ENCODE results near the gene ITPR1. TPM values are rescaled to one million over a fixed set of nuclear protein-coding genes. Genes with fewer than 3 reads are reported as not detected.

ITPR1 gene
- total and polyA plus RNA-seq, 2 of the 4 experiments (the other 2 are of a cell fraction), result 1.8 to 5.7 TPM

- DNase-seq (no peak), ATAC-seq (ENCODE audit: low read depth) (no peak)
- Histone ChIP-seq H4K8ac (ENCODE audit: low read depth in 2 of 2, low read length in 2 of 2) (no peak overlapping the region), H3K4me2 (ENCODE audit: low read depth, low read length) (no peak overlapping the region), H3K36me3 (ENCODE audit: control insufficient read depth, insufficient read depth, low read length) (no peaks in the 10 kb centered on the region; the same call in 1 of the 2 replicates), H2AK5ac (ENCODE audit: low read depth, low read length) (no peak overlapping the region), H3K9ac (ENCODE audit: low read depth, low read length) (no peak overlapping the region), H2BK15ac (ENCODE audit: low read depth, low read length) (no peak overlapping the region), H3K18ac (ENCODE audit: low read depth, low read length) (no peak overlapping the region), H3K27ac (ENCODE audit: insufficient read depth, low read length) (no peak overlapping the region), H3K56ac (ENCODE audit: extremely low read depth, insufficient read depth, low read length) (no peak overlapping the region), H4K91ac (ENCODE audit: insufficient read depth, low read depth, low read length) (no peak overlapping the region), H3K4ac (ENCODE audit: low read depth, low read length) (no peak overlapping the region), H4K20me1 (ENCODE audit: insufficient read depth, low read length) (no peaks in the 10 kb centered on the region), H2BK120ac (ENCODE audit: low read depth, low read length) (no peak overlapping the region), H3K23ac (ENCODE audit: low read depth, low read length) (no peak overlapping the region), H3K9me1 (ENCODE audit: insufficient read depth, low read length) (no peaks in the 10 kb centered on the region), H3K9me3 (ENCODE audit: control insufficient read depth, insufficient read depth, low read length) (no peaks in the 10 kb centered on the region), H3K79me1 (ENCODE audit: low read depth in 1 of 2, low read length in 2 of 2) (no peaks in the 10 kb centered on the region), H3K14ac (replicated peaks; ENCODE audit: low read depth, low read length) (no peak overlapping the region), H4K5ac (ENCODE audit: low read depth, low read length) (no peak overlapping the region), H3K4me3 (ENCODE audit: insufficient read depth, low read depth, low read length) (no peak overlapping the region), H2BK5ac (ENCODE audit: low read depth, low read length, poor library complexity, severe bottlenecking) (no peak overlapping the region), H2AK9ac (replicated peaks; ENCODE audit: low read depth, low read length, poor library complexity) (no peak overlapping the region), H3K4me1 (ENCODE audit: control insufficient read depth, insufficient read depth, low read length) (no peaks in the 10 kb centered on the region), H2AFZ (replicated peaks; ENCODE audit: low read length, poor library complexity) (no peak overlapping the region), H3K27me3 (ENCODE audit: control insufficient read depth, insufficient read depth, low read length) (peaks cover 23% of the 10 kb centered on the region), H2BK20ac (ENCODE audit: low read depth, low read length) (no peak overlapping the region)
- in situ Hi-C loops (cut with MboI; ENCODE audit: low sequenced_read_pairs) (no loop called here), dilution Hi-C loops (cut with HindIII; ENCODE audit: low sequenced_read_pairs, unreplicated experiment) (no loop called here), intact Hi-C loops (cut with micrococcal nuclease) (no loop called here)
- POLR2A ChIA-PET (ENCODE audit: unreplicated experiment), result interaction anchor here (0.8 kb wide), 1 partner anchor 11 kb away, joined by 3 read pairs; no protein-coding TSS in a partner anchor
- CTCF ChIA-PET, result no interaction called here
- TF ChIP-seq RAD21 (IDR thresholded peaks at IDR 0.05; ENCODE audit: low read length), result no peak
- TF ChIP-seq CHD1 (IDR thresholded peaks at IDR 0.05; ENCODE audit: low read depth, low read length), result no peak
- no peak for TF ChIP-seq MXI1 (IDR thresholded peaks at IDR 0.05; ENCODE audit: borderline replicate concordance, low read depth, low read length)
- no peak for TF ChIP-seq MAZ (IDR thresholded peaks at IDR 0.05; ENCODE audit: borderline replicate concordance, low read depth, low read length)
- TF ChIP-seq CTCF (conservative IDR thresholded peaks at IDR 0.05; ENCODE audit: low read depth, low read length), result no peak
- TF ChIP-seq BHLHE40 (IDR thresholded peaks at IDR 0.05; ENCODE audit: low read depth, low read length), result no peak
- TF ChIP-seq SMC3 (IDR thresholded peaks at IDR 0.05; ENCODE audit: low read depth, low read length), result no peak
- TF ChIP-seq FOS (IDR thresholded peaks at IDR 0.05; ENCODE audit: low read depth, low read length), result no peak
- TF ChIP-seq NFE2L2 (IDR thresholded peaks at IDR 0.05; ENCODE audit: low read depth, low read length), result no peak
- no peak for TF ChIP-seq CEBPB (IDR thresholded peaks at IDR 0.05; ENCODE audit: low read depth, low read length)
- no peak for TF ChIP-seq MAFK (IDR thresholded peaks at IDR 0.05; ENCODE audit: low read depth, low read length)
- no peak for TF ChIP-seq ELK1 (IDR thresholded peaks at IDR 0.05; ENCODE audit: borderline replicate concordance, low read depth, low read length)
- BruUV-seq (replicated peaks), result no TSS peak
- 71% methylated on average over 1 of the region's 6 CpGs; no CpG with 5 or more reads in 1 of the 2 experiments for WGBS, 2 experiments (ENCODE audit: extremely low coverage in 2 of 2, insufficient read length in 1 of 2)
These were observed 238.5 kb downstream of the ITPR1 start for GRCh38 chr3:4731543-4732111.
